ENCODE measurements around the gene NR6A1. TPM values are rescaled to one million over a fixed set of nuclear protein-coding genes. Genes with fewer than 3 reads are reported as not detected.
A peak's percentile ranks its signal among the peaks of the same experiment; 100 is the strongest.

Gene NR6A1
- total RNA-seq, 6 donors from 2014 or later, result 4.2 to 34.6 (median 8.2) TPM

DNA sequence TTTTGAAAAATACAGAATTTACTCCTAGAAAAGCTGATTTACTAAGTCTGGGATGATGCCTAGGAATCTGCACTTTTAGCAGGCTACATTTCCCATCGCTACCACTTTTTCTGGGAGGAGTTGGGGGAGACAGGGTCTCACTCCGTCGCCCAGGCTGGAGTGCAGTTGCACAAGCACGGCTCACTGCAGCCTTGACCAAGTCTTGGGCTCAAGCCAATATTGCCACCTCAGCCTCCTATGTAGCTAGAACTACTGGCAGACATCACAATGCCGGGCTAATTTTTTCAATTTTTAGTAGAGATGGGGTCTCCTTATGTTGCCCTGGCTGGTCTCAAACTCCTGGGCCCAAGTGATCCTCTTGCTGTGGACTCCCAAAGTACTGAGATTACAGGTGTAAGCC lies 85.9 kb downstream of the NR6A1 start:
- Histone ChIP-seq H3K27ac (no peak overlapping the region), H3K4me1 (no peaks in the 10 kb centered on the region), H3K36me3 (no peaks in the 10 kb centered on the region), H3K4me3 (no peak overlapping the region), H3K9me3 (no peaks in the 10 kb centered on the region), H3K27me3 (no peaks in the 10 kb centered on the region)
- DNase-seq, result peak in 1 of 2 donors; percentile 40
- ATAC-seq (ENCODE audit: low FRiP score in 2 of 2), result no peak
- TF ChIP-seq CTCF (IDR thresholded peaks at IDR 0.05) (no peak), POLR2A (IDR thresholded peaks at IDR 0.05) (no peak), EP300 (IDR thresholded peaks at IDR 0.05) (no peak), POLR2AphosphoS5 (IDR thresholded peaks at IDR 0.05) (no peak)
- WGBS, 2 donors, result 64 to 90% methylated on average over 5 of the region's 5 CpGs

DNA sequence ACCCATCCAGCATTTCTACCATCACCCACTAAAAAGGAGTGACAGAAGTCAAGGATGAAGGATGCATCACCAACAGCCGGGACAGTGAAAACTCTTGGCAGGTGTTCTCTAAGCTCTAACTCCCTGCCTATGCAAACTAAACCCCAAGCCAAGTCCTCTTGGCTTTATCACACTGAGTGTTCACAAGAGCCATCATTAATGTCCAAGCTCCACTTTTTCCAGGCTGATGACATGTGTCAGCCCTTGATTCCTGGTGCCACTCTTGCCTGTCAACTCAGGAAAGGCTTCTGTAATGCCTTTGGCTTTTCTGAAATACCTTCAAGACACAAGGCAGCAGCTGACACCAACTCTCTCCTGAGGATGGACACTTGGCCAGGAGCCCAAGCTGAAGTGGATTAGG lies 86.9 kb downstream of the NR6A1 start:
- no peaks in the 10 kb centered on the region for H3K27me3 ChIP-seq
- WGBS, 2 donors, result 55 to 67% methylated on average over 1 of the region's 1 CpG
- no peak for TF ChIP-seq CTCF (IDR thresholded peaks at IDR 0.05)
- DNase-seq (no peak), ATAC-seq (ENCODE audit: low FRiP score in 2 of 2) (no peak)
- no peaks in the 10 kb centered on the region for H3K36me3 ChIP-seq
- no peak overlapping the region for H3K4me3 ChIP-seq
- no peaks in the 10 kb centered on the region for H3K4me1 ChIP-seq
- no peak overlapping the region for H3K27ac ChIP-seq
- H3K9me3 ChIP-seq, result no peaks in the 10 kb centered on the region

GRCh38 chr9:124683043-124683442 lies 88.1 kb downstream of the NR6A1 start:
- no peak for DNase-seq
- Histone ChIP-seq H3K36me3 (no peaks in the 10 kb centered on the region), H3K27ac (no peak overlapping the region), H3K27me3 (no peaks in the 10 kb centered on the region), H3K9me3 (no peaks in the 10 kb centered on the region), H3K4me3 (no peak overlapping the region), H3K4me1 (no peaks in the 10 kb centered on the region)
- TF ChIP-seq EP300 (IDR thresholded peaks at IDR 0.05) (no peak), POLR2AphosphoS5 (IDR thresholded peaks at IDR 0.05) (no peak)
- 96 to 97% methylated on average over 3 of the region's 3 CpGs for WGBS, 2 donors
- ATAC-seq (ENCODE audit: low FRiP score in 2 of 2), result no peak

DNA sequence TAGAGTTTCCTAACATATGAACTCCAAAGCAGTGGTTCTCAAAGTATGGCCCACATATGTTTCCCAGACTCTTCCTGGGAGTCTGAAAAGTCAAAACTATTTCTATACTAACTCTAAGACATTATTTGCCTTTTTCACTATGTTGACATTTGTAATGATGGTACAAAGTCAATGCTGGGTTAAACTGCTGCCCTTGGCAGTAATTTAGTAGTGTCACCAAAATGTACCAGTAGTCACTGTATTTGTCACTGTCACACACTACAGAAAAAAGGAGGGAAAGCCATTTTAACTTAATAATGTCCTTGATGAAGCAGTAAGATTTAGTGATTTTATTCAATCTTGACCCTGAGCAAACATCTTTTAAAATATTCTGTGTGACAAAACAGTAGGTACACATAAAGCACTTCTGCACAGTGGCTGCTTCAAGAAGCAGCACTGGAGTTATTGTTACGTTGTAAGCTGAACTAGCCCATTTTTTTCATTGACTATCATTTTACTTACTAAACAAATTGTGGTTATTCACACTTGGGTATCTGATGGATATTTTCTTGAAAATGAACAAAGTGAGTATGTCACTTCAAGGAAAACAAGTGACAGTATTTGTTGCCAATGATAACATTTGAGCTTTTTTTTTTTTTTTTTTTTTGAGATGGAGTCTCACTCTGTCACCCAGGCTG lies 90.3 kb downstream of the NR6A1 start:
- Histone ChIP-seq H3K36me3 (no peaks in the 10 kb centered on the region), H3K4me1 (peaks cover 0 to 6% (median 4%) of the 10 kb centered on the region in 4 donors), H3K27me3 (no peaks in the 10 kb centered on the region), H3K27ac (no peak overlapping the region), H3K9me3 (no peaks in the 10 kb centered on the region), H3K4me3 (no peak overlapping the region)
- 73 to 74% methylated on average over 1 of the region's 1 CpG for whole genome bisulfite sequencing, 2 donors
- DNase-seq (no peak), ATAC-seq (ENCODE audit: low FRiP score in 2 of 2) (no peak)
- TF ChIP-seq CTCF (IDR thresholded peaks at IDR 0.05) (no peak), EP300 (IDR thresholded peaks at IDR 0.05) (no peak), POLR2AphosphoS5 (IDR thresholded peaks at IDR 0.05) (no peak), POLR2A (IDR thresholded peaks at IDR 0.05) (no peak)

DNA sequence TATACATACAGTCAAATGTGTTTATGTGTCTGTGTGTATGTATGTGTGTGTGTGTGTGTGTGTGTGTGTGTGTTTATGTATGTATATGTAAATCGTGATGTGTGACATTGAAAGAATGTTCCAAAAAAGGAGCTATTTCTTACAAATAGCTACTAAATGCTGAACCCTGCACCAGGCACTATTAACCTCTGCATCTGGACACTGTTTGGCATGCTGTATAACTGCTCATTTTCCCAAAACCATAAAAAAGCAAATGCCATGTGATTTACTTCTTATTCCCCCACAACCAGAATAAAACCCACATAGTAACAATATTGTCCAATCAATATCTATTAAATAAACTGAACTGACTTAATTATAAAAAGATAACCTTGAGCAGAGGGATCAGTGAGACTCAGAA lies 91.1 kb downstream of the NR6A1 start:
- Histone ChIP-seq H3K36me3 (no peaks in the 10 kb centered on the region), H3K27ac (no peak overlapping the region), H3K9me3 (no peaks in the 10 kb centered on the region), H3K4me1 (peaks cover 0 to 10% (median 6%) of the 10 kb centered on the region in 4 donors), H3K27me3 (no peaks in the 10 kb centered on the region), H3K4me3 (no peak overlapping the region)
- ATAC-seq (ENCODE audit: low FRiP score in 2 of 2) (no peak), DNase-seq (no peak)
- no peak for TF ChIP-seq POLR2A (IDR thresholded peaks at IDR 0.05)
- no peak for TF ChIP-seq EP300 (IDR thresholded peaks at IDR 0.05)
- no peak for TF ChIP-seq CTCF (IDR thresholded peaks at IDR 0.05)
- no peak for TF ChIP-seq POLR2AphosphoS5 (IDR thresholded peaks at IDR 0.05)
- 86 to 88% methylated on average over 1 of the region's 1 CpG for WGBS, 2 donors
